ENCODE results near the gene EMP3. TPM values are rescaled to one million over a fixed set of nuclear protein-coding genes. Genes with fewer than 3 reads are reported as not detected.

Gene EMP3
- total and polyA plus RNA-seq, 2 of the 13 experiments (the other 11 are each of a cell fraction or from before 2014, with no cell fraction given), result 2.2 to 7.8 TPM

- TF ChIP-seq, protein P1, sequence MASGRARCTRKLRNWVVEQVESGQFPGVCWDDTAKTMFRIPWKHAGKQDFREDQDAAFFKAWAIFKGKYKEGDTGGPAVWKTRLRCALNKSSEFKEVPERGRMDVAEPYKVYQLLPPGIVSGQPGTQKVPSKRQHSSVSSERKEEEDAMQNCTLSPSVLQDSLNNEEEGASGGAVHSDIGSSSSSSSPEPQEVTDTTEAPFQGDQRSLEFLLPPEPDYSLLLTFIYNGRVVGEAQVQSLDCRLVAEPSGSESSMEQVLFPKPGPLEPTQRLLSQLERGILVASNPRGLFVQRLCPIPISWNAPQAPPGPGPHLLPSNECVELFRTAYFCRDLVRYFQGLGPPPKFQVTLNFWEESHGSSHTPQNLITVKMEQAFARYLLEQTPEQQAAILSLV (CRISPR knock-in tag; IDR thresholded peaks at IDR 0.05; ENCODE audit: borderline replicate concordance), result no peak
- TF ChIP-seq IRX3 (CRISPR knock-in tag; IDR thresholded peaks at IDR 0.05; ENCODE audit: borderline replicate concordance, low read depth), result no peak
- no peak for TF ChIP-seq TBL1XR1 (IDR thresholded peaks at IDR 0.05; ENCODE audit: borderline replicate concordance, low read length, partially characterized antibody)
- peak; percentile 27; the same call in 1 of the 2 replicates for TF ChIP-seq MYC (CRISPR knock-in tag; IDR thresholded peaks at IDR 0.05; ENCODE audit: borderline replicate concordance)
- TF ChIP-seq, protein P2, sequence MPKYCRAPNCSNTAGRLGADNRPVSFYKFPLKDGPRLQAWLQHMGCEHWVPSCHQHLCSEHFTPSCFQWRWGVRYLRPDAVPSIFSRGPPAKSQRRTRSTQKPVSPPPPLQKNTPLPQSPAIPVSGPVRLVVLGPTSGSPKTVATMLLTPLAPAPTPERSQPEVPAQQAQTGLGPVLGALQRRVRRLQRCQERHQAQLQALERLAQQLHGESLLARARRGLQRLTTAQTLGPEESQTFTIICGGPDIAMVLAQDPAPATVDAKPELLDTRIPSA (CRISPR knock-in tag; IDR thresholded peaks at IDR 0.05; ENCODE audit: borderline replicate concordance), result no peak
- TF ChIP-seq AKAP8 (CRISPR knock-in tag; IDR thresholded peaks at IDR 0.05), result no peak
- no peak for TF ChIP-seq SNAI1 (CRISPR knock-in tag; IDR thresholded peaks at IDR 0.05; ENCODE audit: borderline replicate concordance)
- TF ChIP-seq ZNF329 (CRISPR knock-in tag; IDR thresholded peaks at IDR 0.05; ENCODE audit: low read depth), result no peak
- TF ChIP-seq ZNF563 (CRISPR knock-in tag; IDR thresholded peaks at IDR 0.05), result no peak
- 0 out of 2 replicates have a peak, but pooled peaks have one; percentile 12 for TF ChIP-seq THAP11 (CRISPR knock-in tag; IDR thresholded peaks at IDR 0.05)
- no peak for TF ChIP-seq CSRNP1 (CRISPR knock-in tag; IDR thresholded peaks at IDR 0.05)
- TF ChIP-seq ERF (CRISPR knock-in tag; IDR thresholded peaks at IDR 0.05), result no peak
- peak; percentile 43; the same call in 1 of the 2 replicates for TF ChIP-seq SAP130 (CRISPR knock-in tag; IDR thresholded peaks at IDR 0.05; ENCODE audit: low read depth)
- no peak for TF ChIP-seq DMTF1 (CRISPR knock-in tag; IDR thresholded peaks at IDR 0.05)
- no peak for TF ChIP-seq CBX2 (IDR thresholded peaks at IDR 0.05; ENCODE audit: low read depth, low read length)
- no peak for TF ChIP-seq CBX2 (CRISPR knock-in tag; IDR thresholded peaks at IDR 0.05; ENCODE audit: low read depth)
- TF ChIP-seq ZNF276 (CRISPR knock-in tag; IDR thresholded peaks at IDR 0.05; ENCODE audit: low read depth), result no peak
- TF ChIP-seq MZF1 (CRISPR knock-in tag; IDR thresholded peaks at IDR 0.05; ENCODE audit: borderline replicate concordance), result no peak
- TF ChIP-seq, protein P3, sequence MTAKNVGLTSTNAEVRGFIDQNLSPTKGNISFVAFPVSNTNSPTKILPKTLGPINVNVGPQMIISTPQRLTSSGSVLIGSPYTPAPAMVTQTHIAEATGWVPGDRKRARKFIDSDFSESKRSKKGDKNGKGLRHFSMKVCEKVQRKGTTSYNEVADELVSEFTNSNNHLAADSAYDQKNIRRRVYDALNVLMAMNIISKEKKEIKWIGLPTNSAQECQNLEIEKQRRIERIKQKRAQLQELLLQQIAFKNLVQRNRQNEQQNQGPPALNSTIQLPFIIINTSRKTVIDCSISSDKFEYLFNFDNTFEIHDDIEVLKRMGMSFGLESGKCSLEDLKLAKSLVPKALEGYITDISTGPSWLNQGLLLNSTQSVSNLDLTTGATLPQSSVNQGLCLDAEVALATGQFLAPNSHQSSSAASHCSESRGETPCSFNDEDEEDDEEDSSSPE (CRISPR knock-in tag; IDR thresholded peaks at IDR 0.05), result no peak
Measured at GRCh38 chr19:48321622-48322591, 3.4 kb upstream of the EMP3 start (continued).
